K562 (cell line): ENCODE measurements around the gene RREB1. TPM values are rescaled to one million over a fixed set of nuclear protein-coding genes. Genes with fewer than 3 reads are reported as not detected.

Experiments
- ATAC-seq: fragments of 200-7000 bp; cut with Tn5 transposase; 3 replicates; pipeline ENCODE4 v1.9.1; 2020; ENCODE audit warnings: moderate library complexity
- BruUV-seq: library from RNA; stranded (reverse); fragments of 400-500 nt; replicated peaks from 2 replicates; lab custom pipeline; 2021; lab: Mats Ljungman, UMichigan
- CTCF ChIA-PET: fragments of 300-600 bp; formaldehyde crosslinking; extraction: SDS; loops from one replicate; lab custom pipeline; 2021; ENCODE audit warnings: low intra/inter-chr PET ratio; lab: Yijun Ruan, JAX
- POLR2A ChIA-PET: fragments of 300-600, 350-650 bp; sonication (Branson Sonifier 250); formaldehyde crosslinking; extraction: SDS; loops from one replicate; lab custom pipeline; 2021; ENCODE audit warnings: antibody characterized with exemption, inconsistent platforms; lab: Yijun Ruan, JAX
- DNase-seq, 4 experiments: peaks; one replicate each; pipeline versions ENCODE4 v3.0.0 to v3.0.0-alpha.2; 2011 to 2018; ENCODE audit warnings: low spot score in 3 of 4, mixed read lengths in 3 of 4; ENCODE audit errors: extremely low read depth in 1 of 4
- FAIRE-seq: peaks from 2 replicates; lab custom pipeline; 2011; peaks lifted over from hg19 to GRCh38; lab: Jason Lieb, UNC
- H2AFZ ChIP-seq: 2 replicates; pipeline ENCODE4 v1.6.0; 2011; ENCODE audit warnings: low read depth, low read length, control low read depth, inconsistent platforms
- H3K27ac ChIP-seq: fragments of 200-600 bp; 3 replicates; pipeline ENCODE4 v1.8.0; 2011; ENCODE audit warnings: low read depth, mild to moderate bottlenecking, control low read depth, inconsistent platforms, low read length, moderate library complexity, mixed read lengths; ENCODE audit errors: extremely low read depth
- H3K27me3 ChIP-seq, 2 experiments: fragments of 300-600 bp in 1 of 2; 2 replicates in 1 of 2; 3 replicates in 1 of 2; pipeline versions ENCODE4 v1.6.0 to v1.8.0; 2011; ENCODE audit warnings: inconsistent platforms in 2 of 2, low read length in 2 of 2, mild to moderate bottlenecking in 1 of 2, mixed read lengths in 1 of 2, moderate library complexity in 1 of 2; ENCODE audit not compliant: control insufficient read depth in 2 of 2, insufficient read depth in 2 of 2
- H3K36me3 ChIP-seq: fragments of 300-600 bp; 3 replicates; pipeline ENCODE4 v1.8.0; 2011; ENCODE audit warnings: mild to moderate bottlenecking, low read length, inconsistent platforms; ENCODE audit not compliant: control insufficient read depth, insufficient read depth
- H3K4me1 ChIP-seq, 2 experiments: fragments of 200-600 bp in 1 of 2; replicated peaks in 1 of 2; 2 replicates in 1 of 2; 3 replicates in 1 of 2; pipeline versions ENCODE4 v1.5.1 to v1.8.0; 2011; ENCODE audit warnings: inconsistent platforms in 2 of 2, low read length in 2 of 2, mild to moderate bottlenecking in 1 of 2, mixed read lengths in 1 of 2, moderate library complexity in 1 of 2; ENCODE audit not compliant: control insufficient read depth in 2 of 2, insufficient read depth in 2 of 2
- H3K4me2 ChIP-seq: 2 replicates; pipeline ENCODE4 v1.6.1; 2011; ENCODE audit warnings: low read length, control low read depth, inconsistent platforms, mixed read lengths; ENCODE audit not compliant: insufficient read depth
- H3K4me3 ChIP-seq: fragments of 200-600 bp; sonication (generic), shearing (Covaris generic); 2 replicates; pipeline ENCODE4 v1.5.1; 2016; ENCODE audit warnings: control low read depth, inconsistent platforms
- H3K79me2 ChIP-seq: fragments of 200-600 bp; 3 replicates; pipeline ENCODE4 v1.8.0; 2011; ENCODE audit warnings: low read length, inconsistent platforms; ENCODE audit not compliant: control insufficient read depth, insufficient read depth
- H3K9ac ChIP-seq, 2 experiments: 2 replicates each; pipeline versions ENCODE4 v1.6.0 to v1.6.1; 2011; ENCODE audit warnings: low read depth in 2 of 2, low read length in 2 of 2, control low read depth in 1 of 2, inconsistent platforms in 1 of 2, mild to moderate bottlenecking in 1 of 2, mixed read lengths in 1 of 2; ENCODE audit not compliant: insufficient read depth in 1 of 2
- H3K9me1 ChIP-seq: one replicate; pipeline ENCODE4 v1.6.0; 2011; ENCODE audit warnings: inconsistent platforms, mild to moderate bottlenecking, low read length, moderate library complexity; ENCODE audit not compliant: control insufficient read depth, insufficient read depth
- H3K9me3 ChIP-seq: replicated peaks from 2 replicates; pipeline ENCODE4 v1.5.1; 2011; ENCODE audit warnings: low read depth, low read length, inconsistent platforms; ENCODE audit not compliant: control insufficient read depth, insufficient read depth
- H4K20me1 ChIP-seq: replicated peaks from 2 replicates; pipeline ENCODE4 v1.6.1; 2011; ENCODE audit warnings: low read length, inconsistent platforms, mixed read lengths; ENCODE audit not compliant: control insufficient read depth, insufficient read depth
- CHD4 ChIP-seq: fragments of 200-600 bp; sonication (generic); IDR thresholded peaks from 3 replicates; pipeline ENCODE4 v1.6.1; 2012; ENCODE audit warnings: low read depth, mild to moderate bottlenecking, mixed read lengths, low read length, inconsistent platforms; ENCODE audit not compliant: insufficient read depth, insufficient replicate concordance, poor library complexity, severe bottlenecking
- NCOA6 ChIP-seq: fragments of 450-650 bp; IDR thresholded peaks from 2 replicates; pipeline ENCODE4 v1.6.1; 2017; ENCODE audit warnings: mild to moderate bottlenecking
- SAP30 ChIP-seq: fragments of 200-600 bp; sonication (generic); IDR thresholded peaks from 2 replicates; pipeline ENCODE4 v1.6.1; 2012; ENCODE audit warnings: borderline replicate concordance, low read depth, mild to moderate bottlenecking, moderate library complexity, low read length, control low read depth, inconsistent platforms; ENCODE audit not compliant: insufficient read depth, poor library complexity, severe bottlenecking
- SETDB1 ChIP-seq: IDR thresholded peaks from one replicate; pipeline ENCODE4 v1.6.1; 2012; ENCODE audit warnings: low read length, control low read depth, inconsistent platforms
- ZKSCAN1 ChIP-seq: fragments of 150-350 bp; IDR thresholded peaks from 2 replicates; pipeline ENCODE4 v1.6.1; 2016; ENCODE audit warnings: low read depth, low read length
- WGBS: fragments of 100-300 bp; shearing (Covaris generic); methylation state at CpG from one replicate; pipeline ENCODE4 v1.1.6; 2016; ENCODE audit warnings: low coverage, mixed read lengths; ENCODE audit not compliant: insufficient coverage; ENCODE audit errors: missing lambda C conversion rate; 5-methylcytosine and 5-hydroxymethylcytosine counted together
- in situ Hi-C: fragments of 300-500 bp; cut with MboI; formaldehyde crosslinking; loops from 4 replicates; pipeline ENCODE4 v1.15.0; 2018; ENCODE audit warnings: inconsistent platforms, mixed read lengths
- intact Hi-C: fragments of 100-400 bp; cut with micrococcal nuclease; formaldehyde crosslinking; loops from 2 replicates; pipeline ENCODE4 v1.14.2; 2022
- polyA plus RNA-seq, 8 experiments: library from polyadenylated mRNA; depleted of rRNA in 4 of 8; stranded (reverse) in 5 of 8; unstranded in 3 of 8; fragments of >200 nt; fragmentation: Nextera tagmentation in 2 of 8; fragmentation: Illumina TruSeq in 1 of 8; extraction: Ambion mirVana in 2 of 8; extraction: Trizol in 1 of 8; gene quantifications; 2 replicates each; pipeline versions ENCODE4 v1.2.1 to v1.2.3, GENCODE V29; 2011 to 2014; ENCODE audit warnings: inconsistent platforms in 1 of 8, missing spikeins in 1 of 8
- total RNA-seq, 7 experiments: library from RNA; depleted of rRNA in 6 of 7; stranded (reverse); fragments of >200 nt in 6 of 7; fragmentation: Illumina TruSeq in 2 of 7; extraction: Trizol in 2 of 7; gene quantifications; 2 replicates each; pipeline versions ENCODE4 v1.2.1 to v1.2.3, GENCODE V29; 2011 to 2021; ENCODE audit warnings: low replicate concordance in 1 of 7
- TF ChIP-seq, protein P1 (sequence below): fragments of 200-800 bp; sonication (Bioruptor generic); IDR thresholded peaks from 2 replicates; pipeline ENCODE4 v1.6.1; 2017; ENCODE audit warnings: missing genetic modification characterization, missing compliant biosample characterization
- TF ChIP-seq, protein P2 (sequence below): fragments of 250-450 bp; sonication (Bioruptor Pico); IDR thresholded peaks from 2 replicates; pipeline ENCODE4 v1.5.0; 2021; ENCODE audit warnings: mild to moderate bottlenecking, borderline replicate concordance
- TF ChIP-seq, protein P3 (sequence below), 2 experiments: fragments of 450-650 bp; formaldehyde crosslinking in 1 of 2; IDR thresholded peaks; 2 replicates each; pipeline versions ENCODE4 v1.4.0 to v1.6.1; 2014 to 2020; ENCODE audit warnings: mild to moderate bottlenecking in 2 of 2, borderline replicate concordance in 1 of 2, low read depth in 1 of 2

The RREB1 gene
- total and polyA plus RNA-seq, 9 of the 15 experiments (the other 6 are each of a cell fraction or from before 2014, with no cell fraction given), result 3.3 to 64.2 (median 19.3) TPM

DNA sequence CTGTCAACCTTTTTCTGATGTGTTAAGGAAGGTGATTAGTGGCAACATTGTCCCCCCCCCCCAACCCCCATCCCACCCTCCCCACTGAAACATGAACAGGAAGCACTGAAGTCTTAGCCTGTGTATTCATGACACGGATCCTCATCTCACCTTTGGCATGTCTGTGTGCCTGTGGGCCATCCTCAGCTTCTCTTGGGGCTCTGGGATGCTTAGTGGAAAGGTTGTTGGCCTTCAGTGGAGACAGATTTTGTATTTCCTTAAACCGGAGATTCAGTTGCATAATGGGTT, 93.6 kb downstream of the RREB1 start:
- FAIRE-seq (no peak), ATAC-seq (peak; percentile 38), DNase-seq (peak; percentile 48 to 69 (median 57))
- Histone ChIP-seq H3K27me3 (no peaks in the 10 kb centered on the region), H3K9me3 (no peaks in the 10 kb centered on the region), H3K27ac (peak overlapping the region; percentile 96), H3K4me3 (peak overlapping the region; percentile 49), H2AFZ (no peak overlapping the region), H3K36me3 (peaks cover 76% of the 10 kb centered on the region), H3K79me2 (peaks cover 99% of the 10 kb centered on the region), H3K9ac (peak overlapping the region; percentile 90), H4K20me1 (no peaks in the 10 kb centered on the region), H3K4me2 (peak overlapping the region; percentile 100), H3K4me1 (peaks cover 15 to 40% of the 10 kb centered on the region in 2 experiments), H3K9me1 (no peaks in the 10 kb centered on the region)
- intact Hi-C loops, result no loop called here
- POLR2A ChIA-PET, result interaction anchor here (0.7 to 2.4 kb wide), 5 partner anchors 9 to 412 kb away, joined by 3 to 7 read pairs (median 4); no protein-coding TSS in a partner anchor
- BruUV-seq, result no TSS peak
- in situ Hi-C loops, result no loop called here
- CTCF ChIA-PET, result no interaction called here
- 7% methylated on average over 2 of the region's 2 CpGs for WGBS
- no peak for TF ChIP-seq CHD4
- no peak for TF ChIP-seq SETDB1
- TF ChIP-seq, protein P1, sequence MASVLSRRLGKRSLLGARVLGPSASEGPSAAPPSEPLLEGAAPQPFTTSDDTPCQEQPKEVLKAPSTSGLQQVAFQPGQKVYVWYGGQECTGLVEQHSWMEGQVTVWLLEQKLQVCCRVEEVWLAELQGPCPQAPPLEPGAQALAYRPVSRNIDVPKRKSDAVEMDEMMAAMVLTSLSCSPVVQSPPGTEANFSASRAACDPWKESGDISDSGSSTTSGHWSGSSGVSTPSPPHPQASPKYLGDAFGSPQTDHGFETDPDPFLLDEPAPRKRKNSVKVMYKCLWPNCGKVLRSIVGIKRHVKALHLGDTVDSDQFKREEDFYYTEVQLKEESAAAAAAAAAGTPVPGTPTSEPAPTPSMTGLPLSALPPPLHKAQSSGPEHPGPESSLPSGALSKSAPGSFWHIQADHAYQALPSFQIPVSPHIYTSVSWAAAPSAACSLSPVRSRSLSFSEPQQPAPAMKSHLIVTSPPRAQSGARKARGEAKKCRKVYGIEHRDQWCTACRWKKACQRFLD (CRISPR knock-in tag), result peak; percentile 50
- TF ChIP-seq, protein P2, sequence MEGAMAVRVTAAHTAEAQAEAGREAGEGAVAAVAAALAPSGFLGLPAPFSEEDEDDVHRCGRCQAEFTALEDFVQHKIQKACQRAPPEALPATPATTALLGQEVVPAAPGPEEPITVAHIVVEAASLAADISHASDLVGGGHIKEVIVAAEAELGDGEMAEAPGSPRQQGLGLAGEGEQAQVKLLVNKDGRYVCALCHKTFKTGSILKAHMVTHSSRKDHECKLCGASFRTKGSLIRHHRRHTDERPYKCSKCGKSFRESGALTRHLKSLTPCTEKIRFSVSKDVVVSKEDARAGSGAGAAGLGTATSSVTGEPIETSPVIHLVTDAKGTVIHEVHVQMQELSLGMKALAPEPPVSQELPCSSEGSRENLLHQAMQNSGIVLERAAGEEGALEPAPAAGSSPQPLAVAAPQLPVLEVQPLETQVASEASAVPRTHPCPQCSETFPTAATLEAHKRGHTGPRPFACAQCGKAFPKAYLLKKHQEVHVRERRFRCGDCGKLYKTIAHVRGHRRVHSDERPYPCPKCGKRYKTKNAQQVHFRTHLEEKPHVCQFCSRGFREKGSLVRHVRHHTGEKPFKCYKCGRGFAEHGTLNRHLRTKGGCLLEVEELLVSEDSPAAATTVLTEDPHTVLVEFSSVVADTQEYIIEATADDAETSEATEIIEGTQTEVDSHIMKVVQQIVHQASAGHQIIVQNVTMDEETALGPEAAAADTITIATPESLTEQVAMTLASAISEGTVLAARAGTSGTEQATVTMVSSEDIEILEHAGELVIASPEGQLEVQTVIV, result no peak
- no peak for TF ChIP-seq ZKSCAN1
- TF ChIP-seq, protein P3, sequence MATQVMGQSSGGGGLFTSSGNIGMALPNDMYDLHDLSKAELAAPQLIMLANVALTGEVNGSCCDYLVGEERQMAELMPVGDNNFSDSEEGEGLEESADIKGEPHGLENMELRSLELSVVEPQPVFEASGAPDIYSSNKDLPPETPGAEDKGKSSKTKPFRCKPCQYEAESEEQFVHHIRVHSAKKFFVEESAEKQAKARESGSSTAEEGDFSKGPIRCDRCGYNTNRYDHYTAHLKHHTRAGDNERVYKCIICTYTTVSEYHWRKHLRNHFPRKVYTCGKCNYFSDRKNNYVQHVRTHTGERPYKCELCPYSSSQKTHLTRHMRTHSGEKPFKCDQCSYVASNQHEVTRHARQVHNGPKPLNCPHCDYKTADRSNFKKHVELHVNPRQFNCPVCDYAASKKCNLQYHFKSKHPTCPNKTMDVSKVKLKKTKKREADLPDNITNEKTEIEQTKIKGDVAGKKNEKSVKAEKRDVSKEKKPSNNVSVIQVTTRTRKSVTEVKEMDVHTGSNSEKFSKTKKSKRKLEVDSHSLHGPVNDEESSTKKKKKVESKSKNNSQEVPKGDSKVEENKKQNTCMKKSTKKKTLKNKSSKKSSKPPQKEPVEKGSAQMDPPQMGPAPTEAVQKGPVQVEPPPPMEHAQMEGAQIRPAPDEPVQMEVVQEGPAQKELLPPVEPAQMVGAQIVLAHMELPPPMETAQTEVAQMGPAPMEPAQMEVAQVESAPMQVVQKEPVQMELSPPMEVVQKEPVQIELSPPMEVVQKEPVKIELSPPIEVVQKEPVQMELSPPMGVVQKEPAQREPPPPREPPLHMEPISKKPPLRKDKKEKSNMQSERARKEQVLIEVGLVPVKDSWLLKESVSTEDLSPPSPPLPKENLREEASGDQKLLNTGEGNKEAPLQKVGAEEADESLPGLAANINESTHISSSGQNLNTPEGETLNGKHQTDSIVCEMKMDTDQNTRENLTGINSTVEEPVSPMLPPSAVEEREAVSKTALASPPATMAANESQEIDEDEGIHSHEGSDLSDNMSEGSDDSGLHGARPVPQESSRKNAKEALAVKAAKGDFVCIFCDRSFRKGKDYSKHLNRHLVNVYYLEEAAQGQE (IDR thresholded peaks at IDR 0.05; ENCODE audit: borderline replicate concordance), result no peak
- TF ChIP-seq, protein P3 (CRISPR knock-in tag; IDR thresholded peaks at IDR 0.05; ENCODE audit: low read depth), result no peak
- no peak for TF ChIP-seq SAP30
- TF ChIP-seq NCOA6, result no peak
